B cell (primary cell): ENCODE measurements around the gene EFCAB8. TPM values are rescaled to one million over a fixed set of nuclear protein-coding genes. Genes with fewer than 3 reads are reported as not detected.

Experiments used
- ATAC-seq: fragments of 200-7000 bp; cut with Tn5 transposase; one replicate; pipeline ENCODE4 v1.10.0; 2021; ENCODE audit warnings: low read depth, mild to moderate bottlenecking, moderate number of reproducible peaks, moderate library complexity
- CTCF ChIA-PET: fragments of 350-600 bp; sonication (Branson Sonifier 250); formaldehyde crosslinking; loops from one replicate; lab custom pipeline; 2021; ENCODE audit warnings: antibody characterized with exemption, inconsistent platforms; lab: Charles Lee
- POLR2A ChIA-PET: fragments of 350-600 bp; sonication (Branson Sonifier 250); formaldehyde crosslinking; loops from one replicate; lab custom pipeline; 2021; ENCODE audit warnings: antibody characterized with exemption; lab: Charles Lee
- DNase-seq: peaks from one replicate; pipeline ENCODE4 v3.0.0; 2013
- H2AFZ ChIP-seq: 2 replicates; pipeline ENCODE4 v1.6.1; 2012; ENCODE audit warnings: mild to moderate bottlenecking, low read depth, low read length; ENCODE audit not compliant: insufficient read depth, poor library complexity, severe bottlenecking
- H3K27ac ChIP-seq, 2 donors: 1 replicate in 1 of 2; 2 replicates in 1 of 2; pipeline ENCODE4 v1.5.1; 2012 to 2013; ENCODE audit warnings: low read length in 2 of 2, mild to moderate bottlenecking in 2 of 2, moderate library complexity in 1 of 2
- H3K27me3 ChIP-seq, 4 experiments: fragments of 200-600 bp in 1 of 4; sonication (generic) in 1 of 4; replicated peaks in 1 of 4; 1 replicate in 2 of 4; 2 replicates in 2 of 4; pipeline versions ENCODE4 v1.6.1 to v1.7.0; 2013 to 2016; ENCODE audit warnings: low read length in 3 of 4, mild to moderate bottlenecking in 2 of 4, mixed read lengths in 1 of 4, moderate library complexity in 1 of 4; ENCODE audit not compliant: insufficient read depth in 4 of 4, control insufficient read depth in 3 of 4; ENCODE audit errors: control extremely low read depth in 1 of 4
- H3K36me3 ChIP-seq, 2 experiments: replicated peaks in 1 of 2; 1 replicate in 1 of 2; 2 replicates in 1 of 2; pipeline versions ENCODE4 v1.6.1 to v1.7.1; 2013; ENCODE audit warnings: low read length in 1 of 2; ENCODE audit not compliant: insufficient read depth in 2 of 2, control insufficient read depth in 1 of 2; ENCODE audit errors: control extremely low read depth in 1 of 2, extremely low read depth in 1 of 2
- H3K4me1 ChIP-seq, 2 donors: fragments of 200-600 bp in 1 of 2; sonication (generic) in 1 of 2; 1 replicate in 1 of 2; 2 replicates in 1 of 2; pipeline versions ENCODE4 v1.5.1 to v1.6.1; 2013 to 2017; ENCODE audit warnings: low read length in 2 of 2; ENCODE audit not compliant: control insufficient read depth in 2 of 2, insufficient read depth in 2 of 2
- H3K4me2 ChIP-seq: replicated peaks from 2 replicates; pipeline ENCODE3; 2012; ENCODE audit warnings: mild to moderate bottlenecking, low read depth, low read length; ENCODE audit not compliant: poor library complexity, severe bottlenecking
- H3K4me3 ChIP-seq, 5 experiments: fragments of 200-600 bp in 1 of 5; sonication (generic) in 1 of 5; 1 replicate in 3 of 5; 2 replicates in 2 of 5; pipeline versions ENCODE4 v1.5.1 to v1.7.0; 2011 to 2016; ENCODE audit warnings: low read length in 4 of 5, mild to moderate bottlenecking in 4 of 5, low read depth in 2 of 5, control low read depth in 1 of 5, moderate library complexity in 1 of 5; ENCODE audit not compliant: insufficient read depth in 1 of 5; ENCODE audit errors: control extremely low read depth in 1 of 5, extremely low read depth in 1 of 5
- H3K79me2 ChIP-seq: fragments of 200-600 bp; sonication (generic); one replicate; pipeline ENCODE4 v1.6.0; 2016; ENCODE audit warnings: low read length; ENCODE audit not compliant: control insufficient read depth, insufficient read depth
- H3K9ac ChIP-seq: fragments of 200-600 bp; sonication (generic); 2 replicates; pipeline ENCODE4 v1.6.1; 2017; ENCODE audit warnings: mild to moderate bottlenecking, low read length, moderate library complexity
- H3K9me3 ChIP-seq, 3 donors: one replicate each; pipeline versions ENCODE4 v1.6.1 to v1.7.1; 2013; ENCODE audit warnings: low read length in 2 of 3; ENCODE audit not compliant: control insufficient read depth in 2 of 3, insufficient read depth in 1 of 3; ENCODE audit errors: control extremely low read depth in 1 of 3
- H4K20me1 ChIP-seq: 2 replicates; pipeline ENCODE4 v1.6.0; 2012; ENCODE audit warnings: mild to moderate bottlenecking, low read length; ENCODE audit not compliant: insufficient read depth, control insufficient read depth, poor library complexity, severe bottlenecking
- H3K27ac Mint-ChIP-seq: one replicate; pipeline ENCODE4 v1.8.0; 2021; ENCODE audit warnings: mixed read lengths
- H3K27me3 Mint-ChIP-seq: one replicate; pipeline ENCODE4 v1.8.0; 2021; ENCODE audit warnings: mixed read lengths
- H3K4me1 Mint-ChIP-seq: one replicate; pipeline ENCODE4 v1.8.0; 2021; ENCODE audit warnings: mixed read lengths
- H3K4me3 Mint-ChIP-seq: one replicate; pipeline ENCODE4 v1.8.0; 2021; ENCODE audit warnings: mixed read lengths
- H3K9me3 Mint-ChIP-seq: one replicate; pipeline ENCODE4 v1.8.0; 2022; ENCODE audit warnings: mixed read lengths; ENCODE audit not compliant: insufficient read depth
- CTCF ChIP-seq: fragments of 200-600 bp; IDR thresholded peaks from one replicate; pipeline ENCODE4 v1.8.0; 2022; ENCODE audit warnings: antibody characterized with exemption, mild to moderate bottlenecking
- EZH2 ChIP-seq: IDR thresholded peaks from 2 replicates; pipeline ENCODE4 v1.6.1; 2012; ENCODE audit warnings: borderline replicate concordance, low read depth, mild to moderate bottlenecking, moderate library complexity, low read length; ENCODE audit not compliant: insufficient read depth, poor library complexity, severe bottlenecking
- WGBS: methylation state at CpG from one replicate; pipeline ENCODE4 v1.1.5; 2013; ENCODE audit warnings: missing lambda C conversion rate; ENCODE audit not compliant: insufficient coverage; 5-methylcytosine and 5-hydroxymethylcytosine counted together
- intact Hi-C: fragments of 100-400 bp; cut with micrococcal nuclease; formaldehyde crosslinking; loops from one replicate; pipeline ENCODE4 v1.10.0; 2022
- polyA plus RNA-seq: library from polyadenylated mRNA; depleted of rRNA; stranded (reverse); fragments of >200 nt; gene quantifications from 2 replicates; pipeline ENCODE4 v1.2.3, GENCODE V29; 2012
- total RNA-seq, 2 donors: library from RNA; stranded (reverse); fragments of 120-200 nt in 1 of 2; gene quantifications; 1 replicate in 1 of 2; 2 replicates in 1 of 2; pipeline versions ENCODE4 v1.2.3 to v1.2.4, GENCODE V29; 2013 to 2022

The EFCAB8 gene
- total and polyA plus RNA-seq, 2 donors (not counting 1 experiment from before 2014, with no cell fraction given) = 0.72 to 2.3 TPM

- Histone ChIP-seq H3K4me3 (no peak overlapping the region), H2AFZ (no peak overlapping the region), H3K4me2 (no peak overlapping the region), H3K9me3 (peaks cover 0 to 5% (median 0%) of the 10 kb centered on the region in 3 donors), H3K27me3 (no peaks in the 10 kb centered on the region), H3K36me3 (no peaks in the 10 kb centered on the region), H3K27ac (no peak overlapping the region), H3K79me2 (no peaks in the 10 kb centered on the region), H3K4me1 (no peaks in the 10 kb centered on the region), H4K20me1 (no peaks in the 10 kb centered on the region), H3K9ac (no peak overlapping the region)
- intact Hi-C loops = no loop called here
- ATAC-seq = no peak
- Mint-ChIP-seq H3K4me1 (no peaks in the 10 kb centered on the region), H3K27ac (no peak overlapping the region), H3K4me3 (no peak overlapping the region), H3K9me3 (no peaks in the 10 kb centered on the region), H3K27me3 (no peaks in the 10 kb centered on the region)
- ChIA-PET POLR2A (no interaction called here), CTCF (no interaction called here)
- TF ChIP-seq CTCF = no peak
- TF ChIP-seq EZH2 = no peak
- no peak for DNase-seq
- 84% methylated on average over 6 of the region's 7 CpGs for WGBS
Measured at GRCh38 chr20:32984196-32984595, 125.5 kb downstream of the EFCAB8 start.

GRCh38 chr20:32984631-32985354 is 126.1 kb downstream of the EFCAB8 start:
- no peaks in the 10 kb centered on the region for H3K9me3 ChIP-seq
- no peak overlapping the region for H3K27ac ChIP-seq
- no peaks in the 10 kb centered on the region for H3K4me1 ChIP-seq
- Mint-ChIP-seq H3K27me3 (no peaks in the 10 kb centered on the region), H3K27ac (no peak overlapping the region), H3K4me3 (no peak overlapping the region), H3K9me3 (no peaks in the 10 kb centered on the region), H3K4me1 (no peaks in the 10 kb centered on the region)
- no peaks in the 10 kb centered on the region for H3K27me3 ChIP-seq
- H3K4me2 ChIP-seq = no peak overlapping the region
- no peak for DNase-seq
- WGBS = 94% methylated on average over 8 of the region's 9 CpGs
- ChIA-PET POLR2A (no interaction called here), CTCF (no interaction called here)
- H3K9ac ChIP-seq = no peak overlapping the region
- no peak overlapping the region for H2AFZ ChIP-seq
- no peaks in the 10 kb centered on the region for H4K20me1 ChIP-seq
- intact Hi-C loops = no loop called here
- no peaks in the 10 kb centered on the region for H3K36me3 ChIP-seq
- no peak for ATAC-seq
- no peak overlapping the region for H3K4me3 ChIP-seq
- H3K79me2 ChIP-seq = no peaks in the 10 kb centered on the region
- no peak for TF ChIP-seq EZH2
- TF ChIP-seq CTCF = no peak
